GM21423 (cell line): Measurements from ENCODE around the gene MBD3.
"Not testable (repeated sequence)": the region's sequence is repeated elsewhere in the genome, so short reads cannot be mapped to it uniquely, and the experiment has no call there.

Source experiments
- ATAC-seq: cut with Tn5 transposase; IDR thresholded peaks from one replicate; pipeline ENCODE4 v1.9.1; 2021; ENCODE audit warnings: mild to moderate bottlenecking, moderate library complexity; ENCODE audit not compliant: unreplicated experiment

Gene MBD3

GRCh38 chr19:1551068-1552040, 41.3 kb downstream of the MBD3 start:
- ATAC-seq: no peak

- ATAC-seq: no peak
These were observed 43.2 kb downstream of the MBD3 start for GRCh38 chr19:1549332-1549945.

DNA sequence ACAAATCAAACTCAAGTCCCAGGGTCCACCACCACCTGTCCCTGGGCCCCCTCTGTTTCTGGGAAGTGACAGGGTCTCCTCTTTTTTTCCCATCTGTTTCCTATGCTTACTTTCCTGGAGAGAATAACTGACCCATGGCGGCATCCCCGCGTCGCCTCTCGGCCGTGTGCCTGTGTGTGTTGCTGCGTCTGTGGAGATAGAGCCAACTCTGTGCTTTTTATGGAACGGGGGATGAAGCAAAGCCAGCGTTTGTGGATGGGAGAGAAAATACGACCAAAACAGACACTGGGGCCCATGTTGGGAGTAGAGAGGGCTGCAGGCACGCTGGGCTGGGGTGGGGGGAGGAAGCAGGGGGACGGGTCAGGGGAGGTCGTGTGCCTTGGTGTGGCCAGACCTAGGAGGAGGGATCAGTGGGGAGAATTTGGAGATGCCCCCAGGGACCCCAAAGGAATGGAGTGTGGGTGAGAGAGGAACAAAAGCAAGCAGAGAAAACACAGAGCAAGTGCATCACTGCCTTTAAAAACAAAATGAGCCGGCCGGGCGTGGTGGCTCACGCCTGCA, 52.2 kb downstream of the MBD3 start:
- no peak for ATAC-seq

DNA sequence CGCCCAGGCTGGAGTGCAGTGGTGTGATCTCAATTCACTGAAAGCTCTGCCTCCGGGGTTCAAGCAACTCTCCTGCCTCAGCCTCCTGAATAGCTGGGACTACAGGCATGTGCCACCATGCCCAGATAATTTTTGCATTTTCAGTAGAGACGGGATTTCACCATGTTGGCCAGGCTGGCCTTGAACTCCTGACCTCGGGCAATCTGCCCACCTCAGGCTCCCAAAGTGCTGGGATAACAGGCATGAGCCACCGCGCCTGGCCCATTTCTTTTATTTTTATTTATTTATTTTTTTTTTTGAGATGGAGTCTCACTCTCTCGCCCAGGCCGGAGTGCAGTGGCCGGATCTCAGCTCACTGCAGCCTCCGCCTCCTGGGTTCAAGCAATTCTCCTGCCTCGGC, 52.9 kb downstream of the MBD3 start:
- ATAC-seq: not testable (repeated sequence)

DNA sequence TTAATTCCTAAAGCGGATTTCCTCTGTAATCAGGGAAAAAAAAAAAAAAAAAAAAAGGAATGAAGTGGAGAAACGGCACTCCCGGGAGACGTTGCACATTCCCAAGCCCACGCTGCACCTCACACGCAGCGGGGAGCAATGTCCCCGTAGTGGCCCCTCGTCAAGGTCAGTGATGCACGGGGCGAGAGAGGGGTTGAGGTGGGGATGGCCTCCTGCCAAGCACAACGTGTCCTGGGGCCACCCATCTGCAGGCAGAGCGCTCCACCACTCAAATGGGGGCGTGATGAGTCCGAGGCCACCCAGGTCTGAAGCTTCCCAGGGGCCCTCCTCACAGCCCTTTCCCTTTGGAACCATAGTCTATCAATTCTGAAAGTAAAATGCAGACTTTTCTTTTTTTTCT, 53.7 kb downstream of the MBD3 start:
- ATAC-seq: no peak

- not testable (repeated sequence) for ATAC-seq
These were observed 57.0 kb downstream of the MBD3 start for GRCh38 chr19:1535699-1536098.

DNA sequence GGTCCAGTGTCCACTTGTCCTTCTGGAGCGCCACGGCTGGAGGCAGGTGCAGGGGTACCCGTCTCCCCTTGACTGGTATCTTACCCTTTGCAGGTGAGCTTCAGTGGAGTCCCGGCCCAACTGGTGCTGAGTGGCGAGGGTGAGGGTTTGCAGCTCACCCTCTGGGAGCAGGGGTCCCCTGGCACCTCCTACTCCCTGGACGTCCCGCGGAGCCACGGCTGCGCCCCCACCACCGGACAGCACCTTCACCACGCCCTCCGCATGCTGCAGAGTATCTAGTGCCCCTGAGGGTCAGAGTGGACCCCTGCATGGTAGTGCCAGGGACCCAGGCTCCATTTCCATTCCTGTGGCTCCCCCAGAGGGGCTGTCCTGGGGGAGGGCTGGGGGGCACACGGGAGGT, 57.7 kb downstream of the MBD3 start:
- no peak for ATAC-seq

GRCh38 chr19:1533510-1534150, 59.0 kb downstream of the MBD3 start:
- no peak for ATAC-seq

DNA sequence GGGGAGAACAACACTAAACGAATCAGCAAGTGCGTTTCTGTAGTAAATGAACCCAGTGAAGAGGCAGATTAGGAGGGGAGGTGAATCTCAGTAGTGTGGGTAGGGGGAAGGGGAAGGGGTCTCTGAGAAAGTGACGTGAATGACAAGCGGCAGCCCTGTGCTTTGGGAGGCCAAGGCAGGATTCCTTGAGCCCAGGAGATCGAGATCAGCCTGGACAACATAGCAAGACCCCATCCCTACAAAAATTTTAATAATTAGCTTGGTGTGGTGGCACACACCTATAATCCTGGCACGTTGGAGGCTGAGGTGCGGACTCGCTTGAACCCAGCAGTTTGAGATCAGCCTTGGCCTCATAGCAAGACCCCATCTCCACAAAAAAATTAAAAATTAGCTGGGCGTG, 60.7 kb downstream of the MBD3 start:
- no peak for ATAC-seq

DNA sequence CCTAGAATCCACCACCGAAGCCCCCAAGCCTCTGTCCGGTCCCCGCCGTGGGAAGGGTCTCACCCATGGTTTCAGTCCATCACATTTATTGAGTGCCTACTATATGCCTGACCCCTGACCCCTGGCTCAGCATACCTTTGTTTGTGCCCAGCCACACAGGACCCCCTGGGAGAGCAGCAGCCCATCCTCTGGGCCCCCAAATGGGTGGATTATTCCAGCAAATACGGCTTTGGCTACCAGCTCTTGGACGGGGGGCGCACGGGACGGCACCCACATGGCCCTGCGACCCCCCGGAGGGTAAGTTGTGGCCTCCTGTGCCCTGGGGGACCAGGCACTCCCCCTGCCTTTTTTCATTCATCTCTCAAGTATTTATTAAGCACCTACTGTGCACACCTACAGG, 61.1 kb downstream of the MBD3 start:
- ATAC-seq: no peak

- not testable (repeated sequence) for ATAC-seq
These were observed 61.8 kb downstream of the MBD3 start for GRCh38 chr19:1530856-1531255.

GRCh38 chr19:1529430-1529816, 63.2 kb downstream of the MBD3 start:
- no peak for ATAC-seq

DNA sequence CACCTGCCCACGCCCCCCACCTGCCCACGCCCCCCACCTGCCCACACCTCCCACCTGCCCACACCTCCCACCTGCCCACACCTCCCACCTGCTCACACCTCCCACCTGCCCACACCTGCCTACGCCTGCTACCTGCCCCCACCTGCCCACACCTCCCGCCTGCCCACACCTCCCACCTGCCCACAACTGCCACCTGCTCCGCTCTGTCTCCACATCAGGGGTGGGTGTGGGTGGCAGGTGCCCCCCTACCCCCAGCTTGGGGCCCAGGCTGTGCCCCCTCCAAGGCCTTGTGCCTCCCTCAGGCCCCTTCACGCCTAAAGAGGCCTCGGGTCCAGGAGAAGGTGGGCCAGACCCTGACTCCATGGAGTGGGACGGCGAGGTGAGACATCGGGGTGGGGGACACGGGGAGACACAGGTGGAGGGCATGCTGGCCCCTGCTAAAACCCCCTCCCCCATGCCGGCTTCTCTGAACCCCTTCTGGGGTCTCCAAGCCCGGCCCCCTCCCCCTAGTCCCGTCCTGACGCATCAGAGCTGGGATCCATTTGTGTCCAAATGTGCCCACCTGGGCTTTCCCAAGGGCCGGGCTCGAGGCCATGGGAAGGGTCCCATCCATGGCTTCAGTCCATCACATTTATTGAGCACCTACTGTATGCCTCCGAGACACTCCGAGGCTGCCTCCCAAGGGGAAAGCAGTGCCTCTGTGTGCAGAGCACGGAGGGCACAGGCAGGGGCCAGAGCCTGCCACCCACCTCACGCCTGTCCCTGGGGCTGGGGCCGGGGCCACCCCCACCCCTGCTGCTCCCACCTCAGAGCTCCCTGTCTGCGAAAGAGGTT, 63.9 kb downstream of the MBD3 start:
- no peak for ATAC-seq

- ATAC-seq: no peak
These were observed 64.9 kb downstream of the MBD3 start for GRCh38 chr19:1527650-1528309.

GRCh38 chr19:1526979-1527649, 65.6 kb downstream of the MBD3 start:
- no peak for ATAC-seq

DNA sequence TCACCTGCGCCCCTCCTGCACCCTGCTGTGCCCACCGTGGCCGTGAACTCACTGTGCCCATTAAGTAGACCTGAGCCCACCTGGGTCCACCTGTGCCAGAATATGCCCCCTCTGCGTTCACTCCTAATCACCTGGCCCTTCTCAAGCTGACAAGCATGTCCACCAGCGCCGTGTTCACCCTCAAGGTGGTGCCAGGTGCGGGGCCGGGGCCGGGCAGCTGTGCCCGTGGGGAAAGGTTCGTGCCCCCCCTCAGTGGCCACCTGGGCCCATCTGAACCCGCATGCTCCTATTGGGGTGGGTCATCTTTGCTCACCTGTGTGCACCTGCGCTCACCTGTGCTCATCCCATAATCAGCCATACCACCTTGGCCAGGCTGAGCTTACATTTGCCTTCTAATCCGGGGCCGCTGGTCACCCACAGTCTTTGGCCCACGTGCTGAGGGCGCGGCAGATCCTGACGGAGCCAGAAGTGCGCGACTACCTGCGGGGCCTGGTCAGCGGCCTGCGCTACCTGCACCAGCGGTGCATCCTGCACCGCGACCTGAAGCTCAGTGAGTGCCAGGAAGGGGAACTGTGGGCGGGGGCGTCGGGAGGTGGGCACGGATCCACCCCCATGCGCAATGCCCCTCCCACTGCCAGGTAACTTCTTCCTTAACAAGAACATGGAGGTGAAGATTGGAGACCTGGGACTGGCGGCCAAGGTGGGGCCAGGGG, 66.4 kb downstream of the MBD3 start:
- ATAC-seq: no peak

DNA sequence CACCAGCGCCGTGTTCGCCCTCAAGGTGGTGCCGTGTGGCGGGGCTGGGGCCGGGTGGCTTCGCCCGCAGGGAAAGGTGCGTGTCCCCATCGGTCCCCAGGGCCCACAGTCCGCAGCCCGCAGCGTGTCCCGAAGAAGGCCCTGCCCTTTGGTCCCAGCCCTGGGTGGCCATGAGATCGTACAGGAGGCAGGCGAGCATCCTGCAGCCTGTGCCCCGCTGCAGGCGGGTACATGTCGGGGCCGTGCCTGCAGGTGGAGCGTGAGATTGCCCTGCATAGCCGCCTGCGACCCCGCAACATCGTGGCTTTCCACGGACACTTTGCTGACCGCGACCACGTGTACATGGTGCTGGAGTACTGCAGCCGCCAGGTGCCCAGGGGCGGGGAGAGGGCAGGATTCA, 67.3 kb downstream of the MBD3 start:
- ATAC-seq: no peak

GRCh38 chr19:1524972-1525325, 67.7 kb downstream of the MBD3 start:
- ATAC-seq: no peak
